B cell (primary cell): ENCODE data around the gene NR4A2.
"Not testable (repeated sequence)": the region's sequence is repeated elsewhere in the genome, so short reads cannot be mapped to it uniquely, and the experiment has no call there.

Source experiments
- EZH2 ChIP-seq: IDR thresholded peaks from 2 replicates; pipeline ENCODE4 v1.6.1; 2012; ENCODE audit warnings: borderline replicate concordance, low read depth, mild to moderate bottlenecking, moderate library complexity, low read length; ENCODE audit not compliant: insufficient read depth, poor library complexity, severe bottlenecking
- TF ChIP-seq, protein P1 (sequence below): fragments of 200-600 bp; IDR thresholded peaks from one replicate; pipeline ENCODE4 v1.8.0; 2022; ENCODE audit warnings: antibody characterized with exemption, mild to moderate bottlenecking

DNA sequence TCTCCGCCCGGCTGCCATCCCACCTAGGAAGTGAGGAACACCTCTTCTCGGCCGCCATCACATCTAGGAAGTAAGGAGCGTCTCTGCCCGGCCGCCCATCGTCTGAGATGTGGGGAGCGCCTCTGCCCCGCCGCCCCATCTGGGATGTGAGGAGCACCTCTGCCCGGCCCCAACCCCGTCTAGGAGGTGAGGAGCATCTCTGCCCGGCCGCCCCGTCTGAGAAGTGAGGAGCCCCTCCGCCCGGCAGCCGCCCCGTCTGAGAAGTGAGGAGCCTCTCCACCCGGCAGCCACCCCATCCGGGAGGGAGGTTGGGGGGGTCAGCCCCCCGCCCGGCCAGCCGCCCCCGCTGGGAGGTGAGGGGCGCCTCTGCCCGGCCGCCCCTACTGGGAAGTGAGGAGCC, 39.1 kb downstream of the NR4A2 start:
- TF ChIP-seq, protein P1, sequence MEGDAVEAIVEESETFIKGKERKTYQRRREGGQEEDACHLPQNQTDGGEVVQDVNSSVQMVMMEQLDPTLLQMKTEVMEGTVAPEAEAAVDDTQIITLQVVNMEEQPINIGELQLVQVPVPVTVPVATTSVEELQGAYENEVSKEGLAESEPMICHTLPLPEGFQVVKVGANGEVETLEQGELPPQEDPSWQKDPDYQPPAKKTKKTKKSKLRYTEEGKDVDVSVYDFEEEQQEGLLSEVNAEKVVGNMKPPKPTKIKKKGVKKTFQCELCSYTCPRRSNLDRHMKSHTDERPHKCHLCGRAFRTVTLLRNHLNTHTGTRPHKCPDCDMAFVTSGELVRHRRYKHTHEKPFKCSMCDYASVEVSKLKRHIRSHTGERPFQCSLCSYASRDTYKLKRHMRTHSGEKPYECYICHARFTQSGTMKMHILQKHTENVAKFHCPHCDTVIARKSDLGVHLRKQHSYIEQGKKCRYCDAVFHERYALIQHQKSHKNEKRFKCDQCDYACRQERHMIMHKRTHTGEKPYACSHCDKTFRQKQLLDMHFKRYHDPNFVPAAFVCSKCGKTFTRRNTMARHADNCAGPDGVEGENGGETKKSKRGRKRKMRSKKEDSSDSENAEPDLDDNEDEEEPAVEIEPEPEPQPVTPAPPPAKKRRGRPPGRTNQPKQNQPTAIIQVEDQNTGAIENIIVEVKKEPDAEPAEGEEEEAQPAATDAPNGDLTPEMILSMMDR: not testable (repeated sequence)
- TF ChIP-seq EZH2: not testable (repeated sequence)
